ENCODE data around the gene GNG7. TPM values are rescaled to one million over a fixed set of nuclear protein-coding genes. Genes with fewer than 3 reads are reported as not detected.
A peak's percentile ranks its signal among the peaks of the same experiment; 100 is the strongest.

Gene GNG7
- total RNA-seq, 1 donor = not detected

DNA sequence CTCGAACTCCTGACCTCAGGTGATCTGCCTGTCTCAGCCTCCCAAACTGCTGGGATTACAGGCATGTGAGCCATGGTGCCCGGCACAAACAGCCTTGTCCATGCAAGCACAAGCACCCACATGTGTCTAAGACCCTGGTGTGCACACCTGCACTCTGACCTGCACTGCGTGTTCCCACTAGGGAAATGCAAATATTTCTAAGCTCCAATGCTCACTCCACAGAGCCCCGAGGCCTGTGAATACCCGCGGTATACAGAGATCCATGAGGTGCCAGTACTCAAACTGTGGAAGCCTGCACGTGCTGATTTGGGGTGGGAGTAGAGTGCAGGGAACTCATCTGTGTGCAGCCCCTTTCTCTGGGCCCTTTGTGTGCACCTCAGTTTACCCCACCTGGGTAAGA, 211.8 kb downstream of the GNG7 start:
- no peak for DNase-seq (ENCODE audit: low read depth)
- H3K4me3 ChIP-seq (ENCODE audit: low read depth, low read length) = no peak overlapping the region

DNA sequence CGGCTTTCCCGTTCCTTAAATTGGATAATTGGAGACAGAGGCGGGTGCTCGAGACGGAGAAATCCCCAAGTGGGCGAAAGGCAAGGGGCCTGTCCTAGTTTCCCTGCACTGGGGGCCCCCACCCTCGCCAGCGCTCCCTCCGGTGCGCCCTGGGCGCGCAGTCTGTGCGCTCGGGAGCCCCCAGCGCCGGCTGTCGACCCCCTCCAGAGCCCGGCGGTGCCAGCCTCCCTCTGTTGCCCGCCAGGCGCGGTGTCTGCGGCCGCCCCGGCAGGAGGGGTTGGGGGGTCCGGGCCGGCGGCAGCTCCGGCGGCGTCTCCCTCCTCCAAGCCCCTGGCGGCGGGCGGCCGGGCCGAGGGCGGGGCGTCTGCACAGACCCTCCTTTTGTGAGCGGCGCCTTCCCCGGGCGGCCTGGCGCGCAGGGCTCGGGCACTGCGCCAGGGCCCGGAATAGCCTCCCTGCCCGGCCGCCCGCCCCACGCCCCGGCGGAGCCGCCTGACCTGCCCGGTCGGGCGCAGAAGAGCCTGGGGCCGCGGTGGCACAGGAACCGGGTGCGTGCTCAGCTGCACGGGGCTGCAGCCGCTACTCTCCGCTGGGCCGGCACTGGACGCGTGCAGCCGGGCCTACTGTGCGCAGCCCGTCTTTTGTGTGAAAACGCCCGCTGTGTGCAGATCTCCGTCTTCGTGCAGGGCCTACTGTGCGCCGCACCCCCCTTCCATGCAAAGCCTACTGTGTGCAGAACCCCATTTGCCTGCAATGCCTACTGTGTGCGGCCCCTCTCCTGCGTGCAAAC, 213.4 kb downstream of the GNG7 start:
- DNase-seq (ENCODE audit: low read depth) = peak; percentile 52
- TF ChIP-seq, protein P1, sequence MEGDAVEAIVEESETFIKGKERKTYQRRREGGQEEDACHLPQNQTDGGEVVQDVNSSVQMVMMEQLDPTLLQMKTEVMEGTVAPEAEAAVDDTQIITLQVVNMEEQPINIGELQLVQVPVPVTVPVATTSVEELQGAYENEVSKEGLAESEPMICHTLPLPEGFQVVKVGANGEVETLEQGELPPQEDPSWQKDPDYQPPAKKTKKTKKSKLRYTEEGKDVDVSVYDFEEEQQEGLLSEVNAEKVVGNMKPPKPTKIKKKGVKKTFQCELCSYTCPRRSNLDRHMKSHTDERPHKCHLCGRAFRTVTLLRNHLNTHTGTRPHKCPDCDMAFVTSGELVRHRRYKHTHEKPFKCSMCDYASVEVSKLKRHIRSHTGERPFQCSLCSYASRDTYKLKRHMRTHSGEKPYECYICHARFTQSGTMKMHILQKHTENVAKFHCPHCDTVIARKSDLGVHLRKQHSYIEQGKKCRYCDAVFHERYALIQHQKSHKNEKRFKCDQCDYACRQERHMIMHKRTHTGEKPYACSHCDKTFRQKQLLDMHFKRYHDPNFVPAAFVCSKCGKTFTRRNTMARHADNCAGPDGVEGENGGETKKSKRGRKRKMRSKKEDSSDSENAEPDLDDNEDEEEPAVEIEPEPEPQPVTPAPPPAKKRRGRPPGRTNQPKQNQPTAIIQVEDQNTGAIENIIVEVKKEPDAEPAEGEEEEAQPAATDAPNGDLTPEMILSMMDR (IDR thresholded peaks at IDR 0.05; ENCODE audit: insufficient read depth, low read depth, low read length) = no peak

More for the DNA sequence above, 211.8 kb downstream of the GNG7 start:
- TF ChIP-seq, protein P1 (IDR thresholded peaks at IDR 0.05; ENCODE audit: insufficient read depth, low read depth, low read length) = no peak

DNA sequence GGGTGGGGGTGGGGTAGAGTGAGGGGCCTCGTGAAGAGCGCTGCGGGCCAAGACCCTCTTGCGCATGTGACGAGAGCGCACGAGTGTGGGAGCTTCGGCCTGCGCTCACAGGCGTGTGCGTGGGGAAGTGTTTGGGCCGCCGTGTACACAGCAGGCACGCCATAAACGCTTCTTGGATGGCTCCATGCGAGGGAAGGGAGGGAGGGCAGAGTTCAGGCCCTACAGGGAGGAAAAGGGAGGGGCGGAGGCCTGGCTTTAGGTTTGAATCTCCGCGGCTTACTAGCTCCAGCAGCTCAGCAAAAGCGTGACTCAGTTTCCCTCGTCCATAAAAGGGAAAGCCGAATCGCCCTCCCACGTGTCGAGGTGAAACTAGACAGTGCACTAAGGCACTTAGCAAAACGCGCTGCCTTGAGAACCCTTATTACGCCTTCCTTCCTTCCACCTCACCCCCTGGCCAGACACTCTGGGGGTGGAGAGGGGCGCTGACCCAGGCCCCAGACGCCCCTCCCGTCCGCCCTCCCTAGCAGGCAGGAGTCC, 214.0 kb downstream of the GNG7 start:
- no peak for DNase-seq (ENCODE audit: low read depth)
- TF ChIP-seq, protein P1 (IDR thresholded peaks at IDR 0.05; ENCODE audit: insufficient read depth, low read depth, low read length) = no peak
- no peak overlapping the region for H3K4me3 ChIP-seq (ENCODE audit: low read depth, low read length)

More for the DNA sequence above, 213.4 kb downstream of the GNG7 start:
- peak overlapping the region; percentile 46 for H3K4me3 ChIP-seq (ENCODE audit: low read depth, low read length)

DNA sequence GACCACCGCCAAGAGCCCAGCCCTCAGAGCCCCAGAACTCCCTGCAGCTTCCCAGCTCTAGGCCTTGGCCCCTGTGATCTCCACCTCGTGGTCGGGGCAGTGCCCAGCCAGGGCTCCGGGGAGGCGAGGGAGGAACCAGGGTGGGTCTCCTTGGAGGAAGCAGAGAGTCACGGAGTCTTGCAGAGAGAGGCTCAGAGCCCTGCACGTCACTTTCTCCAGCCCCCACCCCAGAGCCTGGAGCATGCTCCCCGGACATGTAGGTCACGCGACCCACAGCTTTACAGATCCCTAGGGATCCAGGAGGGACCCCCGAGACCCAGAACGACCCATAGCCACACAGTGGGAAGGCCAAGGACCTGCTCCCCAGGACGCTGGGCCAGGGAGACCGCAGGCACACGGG, 214.7 kb downstream of the GNG7 start:
- TF ChIP-seq, protein P1 (IDR thresholded peaks at IDR 0.05; ENCODE audit: insufficient read depth, low read depth, low read length) = no peak
- no peak for DNase-seq (ENCODE audit: low read depth)
- no peak overlapping the region for H3K4me3 ChIP-seq (ENCODE audit: low read depth, low read length)

DNA sequence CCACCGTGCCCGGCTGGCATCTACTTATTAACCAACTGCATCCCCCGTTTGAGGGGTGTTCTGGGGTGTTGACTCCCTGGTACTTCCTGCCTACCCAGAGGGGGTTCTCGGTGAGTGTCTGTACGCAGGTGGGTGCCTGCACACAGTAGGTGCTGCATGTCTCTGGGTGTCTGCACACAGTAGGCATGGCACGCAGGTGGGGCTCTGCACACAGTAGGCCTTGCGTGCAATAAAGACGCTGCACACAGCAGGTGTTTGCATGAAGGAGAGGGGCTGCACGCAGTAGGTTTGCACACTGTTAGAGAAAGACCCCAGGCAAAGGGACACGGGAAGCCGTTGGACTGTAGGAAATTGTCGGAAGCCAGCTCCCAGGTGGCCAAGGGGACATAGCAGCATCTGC, 215.4 kb downstream of the GNG7 start:
- no peak overlapping the region for H3K4me3 ChIP-seq (ENCODE audit: low read depth, low read length)
- TF ChIP-seq, protein P1 (IDR thresholded peaks at IDR 0.05; ENCODE audit: insufficient read depth, low read depth, low read length) = no peak
- DNase-seq (ENCODE audit: low read depth) = no peak

DNA sequence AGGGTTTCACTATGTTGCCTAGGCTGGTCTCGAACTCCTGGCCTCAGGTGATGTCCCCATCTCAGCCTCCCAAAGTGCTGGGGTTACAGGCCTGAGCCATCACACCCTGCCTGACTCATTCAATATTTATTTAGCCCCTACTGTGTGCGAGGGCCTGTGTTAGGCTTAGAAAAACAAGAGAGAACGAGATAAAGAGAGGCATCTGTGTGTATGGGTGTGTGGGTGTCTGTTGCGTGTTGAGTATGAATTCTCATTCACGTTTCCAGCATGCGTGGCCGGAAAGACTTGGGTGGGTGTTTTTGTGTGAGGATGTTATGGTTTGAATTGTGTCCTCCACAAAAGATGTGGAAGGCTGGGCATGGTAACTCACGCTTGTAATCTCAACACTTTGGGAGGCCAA, 217.1 kb downstream of the GNG7 start:
- TF ChIP-seq, protein P1 (IDR thresholded peaks at IDR 0.05; ENCODE audit: insufficient read depth, low read depth, low read length) = no peak
- DNase-seq (ENCODE audit: low read depth) = no peak

More for the DNA sequence above, 217.1 kb downstream of the GNG7 start:
- no peak overlapping the region for H3K4me3 ChIP-seq (ENCODE audit: low read depth, low read length)
